Bone marrow (tissue), 2 donors: ENCODE measurements around the gene MFRP.

Experiments used
- DNase-seq, 2 donors: peaks; one replicate each; lab custom pipeline; 2025; lab: John Stamatoyannopoulos, UW

The MFRP gene

DNA sequence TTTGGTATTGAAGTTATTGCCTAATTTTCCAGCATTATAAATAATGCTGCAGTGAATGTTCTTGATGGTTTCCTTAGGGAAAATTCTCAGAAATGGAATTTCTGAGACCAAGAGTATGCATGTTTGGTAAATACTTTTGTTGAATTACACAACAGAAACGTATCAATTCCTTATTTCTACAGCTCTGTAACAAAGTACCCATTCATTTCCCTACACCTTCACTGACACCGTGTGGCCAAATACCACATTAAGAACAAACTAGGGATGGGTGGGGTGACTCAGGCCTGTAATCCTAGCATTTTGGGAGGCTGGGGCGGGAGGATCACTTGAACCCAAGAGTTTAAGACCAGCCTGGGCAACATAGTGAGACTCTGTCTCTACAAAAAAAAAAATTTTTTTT is 51.3 kb downstream of the MFRP start:
- DNase-seq: no peak

DNA sequence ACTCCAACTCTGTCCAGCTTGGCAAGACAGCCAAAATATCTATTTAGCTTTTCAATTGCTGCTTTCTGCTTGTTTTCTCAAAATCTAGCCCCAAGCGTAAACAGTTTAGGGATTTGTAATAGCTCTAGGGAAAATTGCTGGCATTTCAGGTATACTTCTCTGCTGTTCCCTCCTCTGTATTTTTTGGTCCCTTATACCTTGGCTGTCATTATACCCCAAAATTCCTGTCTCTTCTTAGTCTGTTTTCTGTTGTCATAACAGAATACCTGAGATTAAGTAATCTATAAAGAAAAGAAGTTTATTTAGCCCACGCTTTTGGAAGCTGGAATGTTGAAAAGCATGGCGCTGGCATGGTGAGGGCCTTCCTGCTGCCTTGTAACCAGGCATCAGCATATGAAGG is 53.0 kb downstream of the MFRP start:
- DNase-seq: no peak

DNA sequence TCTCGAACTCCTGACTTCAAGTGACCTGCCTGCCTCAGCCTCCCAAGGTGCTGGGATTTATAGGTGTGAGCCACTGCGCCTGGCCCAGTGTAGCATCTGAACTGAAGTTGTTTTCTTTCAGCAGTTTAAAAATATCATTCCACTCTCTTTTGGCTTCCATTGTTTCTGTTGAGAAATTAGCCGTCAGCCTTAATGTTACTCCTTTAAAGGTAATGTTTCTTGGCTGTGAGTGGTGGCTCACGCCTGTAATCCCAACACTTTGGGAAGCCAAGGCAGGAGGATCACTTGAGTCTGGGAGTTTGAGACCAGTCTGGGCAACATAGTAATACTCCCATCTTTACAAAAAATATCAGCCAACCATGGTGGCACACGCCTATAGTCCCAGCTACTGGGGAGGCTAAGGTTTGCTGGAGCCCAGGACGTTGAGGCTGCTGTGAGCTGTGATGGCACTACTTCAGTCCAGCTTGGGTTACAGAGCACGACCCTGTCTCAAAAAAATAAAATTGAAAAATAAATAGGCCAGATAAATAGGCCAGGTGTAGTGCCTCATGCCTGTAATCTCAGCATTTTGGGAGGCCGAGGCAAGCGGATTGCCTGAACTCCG is 55.5 kb downstream of the MFRP start:
- DNase-seq: no peak
